Neural progenitor cell (in vitro differentiated cells): ENCODE measurements around the gene NR2F6. TPM values are rescaled to one million over a fixed set of nuclear protein-coding genes. Genes with fewer than 3 reads are reported as not detected.

Experiments
- DNase-seq: peaks from one replicate; pipeline ENCODE4 v3.0.0-alpha.2; 2016; ENCODE audit warnings: low spot score
- H2AFZ ChIP-seq: fragments of 200-600 bp; sonication (generic); replicated peaks from 2 replicates; pipeline ENCODE4 v1.6.1; 2016; ENCODE audit warnings: antibody characterized with exemption
- H3F3A ChIP-seq: fragments of 200-600 bp; sonication (generic); 2 replicates; pipeline ENCODE4 v1.6.1; 2016; ENCODE audit warnings: antibody characterized with exemption, low read depth
- H3K27ac ChIP-seq: fragments of 200-600 bp; sonication (generic); 2 replicates; pipeline ENCODE4 v1.5.1; 2016; ENCODE audit warnings: mild to moderate bottlenecking
- H3K27me3 ChIP-seq: fragments of 200-600 bp; sonication (generic); 2 replicates; pipeline ENCODE4 v1.6.1; 2016; ENCODE audit warnings: mild to moderate bottlenecking, moderate library complexity
- H3K36me3 ChIP-seq: fragments of 200-600 bp; sonication (generic); 2 replicates; pipeline ENCODE4 v1.5.1; 2016
- H3K4me1 ChIP-seq: fragments of 200-600 bp; sonication (generic); 2 replicates; pipeline ENCODE4 v1.6.1; 2016; ENCODE audit warnings: mixed run types
- H3K4me2 ChIP-seq: fragments of 200-600 bp; sonication (generic); 2 replicates; pipeline ENCODE4 v1.6.1; 2016
- H3K4me3 ChIP-seq: fragments of 200-600 bp; sonication (generic); 2 replicates; pipeline ENCODE4 v1.5.1; 2016
- H3K79me2 ChIP-seq: fragments of 200-600 bp; sonication (generic); 2 replicates; pipeline ENCODE4 v1.6.1; 2016; ENCODE audit warnings: low read depth
- H3K9ac ChIP-seq: fragments of 200-600 bp; sonication (generic); 2 replicates; pipeline ENCODE4 v1.6.1; 2016
- H3K9me3 ChIP-seq: fragments of 200-600 bp; sonication (generic); 2 replicates; pipeline ENCODE4 v1.5.1; 2016; ENCODE audit warnings: low read depth
- H4K20me1 ChIP-seq: fragments of 200-600 bp; sonication (generic); 2 replicates; pipeline ENCODE4 v1.6.1; 2016; ENCODE audit warnings: low read depth
- H3K27ac Mint-ChIP-seq: 3 replicates; pipeline ENCODE4 v1.8.0; 2021; ENCODE audit warnings: mixed read lengths
- H3K27me3 Mint-ChIP-seq: 2 replicates; pipeline ENCODE4 v1.8.0; 2022; ENCODE audit warnings: low read depth, mild to moderate bottlenecking, inconsistent platforms, moderate library complexity, mixed read lengths; ENCODE audit not compliant: insufficient read depth
- H3K36me3 Mint-ChIP-seq: 3 replicates; pipeline ENCODE4 v1.8.0; 2021; ENCODE audit warnings: mixed read lengths
- H3K4me1 Mint-ChIP-seq: 3 replicates; pipeline ENCODE4 v1.8.0; 2021; ENCODE audit warnings: mixed read lengths
- H3K4me3 Mint-ChIP-seq: 3 replicates; pipeline ENCODE4 v1.8.0; 2021; ENCODE audit warnings: mild to moderate bottlenecking, moderate library complexity, mixed read lengths
- H3K9me3 Mint-ChIP-seq: 3 replicates; pipeline ENCODE4 v1.8.0; 2020; ENCODE audit warnings: mixed read lengths
- CTCF ChIP-seq: fragments of 200-600 bp; sonication (generic); IDR thresholded peaks from 2 replicates; pipeline ENCODE4 v1.5.1; 2017; ENCODE audit warnings: antibody characterized with exemption, mild to moderate bottlenecking
- EZH2 ChIP-seq: fragments of 200-600 bp; sonication (generic); IDR thresholded peaks from 2 replicates; pipeline ENCODE4 v1.6.1; 2017; ENCODE audit warnings: antibody characterized with exemption, mild to moderate bottlenecking, moderate library complexity
- EZH2phosphoT487 ChIP-seq: fragments of 200-600 bp; sonication (generic); IDR thresholded peaks from 2 replicates; pipeline ENCODE4 v1.6.1; 2017; ENCODE audit warnings: antibody characterized with exemption
- total RNA-seq: library from RNA; depleted of rRNA; stranded (reverse); fragments of >200 nt; gene quantifications from 2 replicates; pipeline ENCODE4 v1.2.3, GENCODE V29; 2015; ENCODE audit warnings: low replicate concordance

NR2F6 gene
- total RNA-seq: 14.3 and 67.0 TPM in 2 replicates

GRCh38 chr19:17245535-17245984, at the start of gene NR2F6:
Gene NR2F6, minus strand, starts transcription at chr19:17245919. Its CDS starts 699 bp downstream, at chr19:17245220.
- H3K4me3 Mint-ChIP-seq: peak within 1 kb of the TSS; percentile 96
- peak within 1 kb of the TSS; percentile 84 for H3K4me3 ChIP-seq
- H3K4me1 Mint-ChIP-seq: peaks cover 62% of the 10 kb centered on the region
- no peaks in the 10 kb centered on the region for H3K36me3 ChIP-seq
- peak within 1 kb of the TSS; percentile 97 for H3K27ac Mint-ChIP-seq
- no peak for TF ChIP-seq EZH2phosphoT487
- H3K79me2 ChIP-seq: peaks cover 48% of the 10 kb centered on the region
- peak within 1 kb of the TSS; percentile 31 for H2AFZ ChIP-seq
- peaks cover 13% of the 10 kb centered on the region for H3K27me3 Mint-ChIP-seq
- peak within 1 kb of the TSS; percentile 91 for H3K4me2 ChIP-seq
- H3K9me3 Mint-ChIP-seq: peaks cover 2% of the 10 kb centered on the region
- no peak within 1 kb of the TSS for H3K9ac ChIP-seq
- peaks cover 43% of the 10 kb centered on the region for H3F3A ChIP-seq
- H3K9me3 ChIP-seq: no peaks in the 10 kb centered on the region
- no peak within 1 kb of the TSS for H3K27ac ChIP-seq
- DNase-seq: no peak
- H3K27me3 ChIP-seq: no peaks in the 10 kb centered on the region
- peaks cover 41% of the 10 kb centered on the region for H4K20me1 ChIP-seq
- peaks cover 30% of the 10 kb centered on the region for H3K4me1 ChIP-seq
- H3K36me3 Mint-ChIP-seq: no peaks in the 10 kb centered on the region

GRCh38 chr19:17294051-17294891, 48.6 kb upstream of the NR2F6 start:
- DNase-seq: peak; percentile 48
- Mint-ChIP-seq H3K27ac (no peak overlapping the region), H3K27me3 (peaks cover 5% of the 10 kb centered on the region), H3K9me3 (peaks cover 4% of the 10 kb centered on the region), H3K4me3 (no peak overlapping the region), H3K36me3 (peaks cover 20% of the 10 kb centered on the region), H3K4me1 (peaks cover 3% of the 10 kb centered on the region)
- Histone ChIP-seq H3K4me3 (no peak overlapping the region), H3K79me2 (no peaks in the 10 kb centered on the region), H2AFZ (no peak overlapping the region), H3K9ac (no peak overlapping the region), H3K27me3 (no peaks in the 10 kb centered on the region), H3K4me2 (no peak overlapping the region), H3K27ac (no peak overlapping the region), H4K20me1 (no peaks in the 10 kb centered on the region), H3F3A (peaks cover 39% of the 10 kb centered on the region), H3K4me1 (peaks cover 3% of the 10 kb centered on the region), H3K36me3 (no peaks in the 10 kb centered on the region), H3K9me3 (no peaks in the 10 kb centered on the region)
- TF ChIP-seq CTCF: no peak
- no peak for TF ChIP-seq EZH2
- TF ChIP-seq EZH2phosphoT487: no peak

- TF ChIP-seq CTCF (no peak), EZH2phosphoT487 (no peak), EZH2 (no peak)
- Mint-ChIP-seq H3K27me3 (peaks cover 5% of the 10 kb centered on the region), H3K4me1 (peaks cover 3% of the 10 kb centered on the region), H3K9me3 (peaks cover 4% of the 10 kb centered on the region), H3K27ac (no peak overlapping the region), H3K4me3 (no peak overlapping the region), H3K36me3 (peaks cover 17% of the 10 kb centered on the region)
- Histone ChIP-seq H3K4me3 (no peak overlapping the region), H2AFZ (no peak overlapping the region), H3K27me3 (no peaks in the 10 kb centered on the region), H3K27ac (no peak overlapping the region), H3K9me3 (no peaks in the 10 kb centered on the region), H3F3A (peaks cover 41% of the 10 kb centered on the region), H3K36me3 (no peaks in the 10 kb centered on the region), H3K4me2 (peak overlapping the region; percentile 79), H3K79me2 (no peaks in the 10 kb centered on the region), H3K9ac (no peak overlapping the region), H3K4me1 (peaks cover 3% of the 10 kb centered on the region), H4K20me1 (no peaks in the 10 kb centered on the region)
- no peak for DNase-seq
Measured at GRCh38 chr19:17293605-17294004, 47.9 kb upstream of the NR2F6 start.
